WTC11 (cell line): ENCODE data around the gene LTBP1. TPM values are rescaled to one million over a fixed set of nuclear protein-coding genes. Genes with fewer than 3 reads are reported as not detected.

Experiments used
- ATAC-seq: fragments of 200-7000 bp; cut with Tn5 transposase; 2 replicates; pipeline ENCODE4 v1.10.0; 2021; ENCODE audit warnings: mild to moderate bottlenecking, moderate library complexity
- CTCF ChIA-PET: fragments of 300-600 bp; sonication (Branson Sonifier 250); formaldehyde crosslinking; loops from one replicate; lab custom pipeline; 2021; ENCODE audit warnings: antibody characterized with exemption; lab: Charles Lee
- POLR2A ChIA-PET: fragments of 350-600 bp; sonication (Branson Sonifier 250); formaldehyde crosslinking; loops from one replicate; lab custom pipeline; 2021; ENCODE audit warnings: antibody characterized with exemption; lab: Charles Lee
- DNase-seq: peaks from one replicate; pipeline ENCODE4 v3.0.0; 2021; ENCODE audit warnings: low spot score
- H3K27ac Mint-ChIP-seq: 2 replicates; pipeline ENCODE4 v1.8.0; 2021; ENCODE audit warnings: mixed read lengths
- H3K27me3 Mint-ChIP-seq: 2 replicates; pipeline ENCODE4 v1.8.0; 2021; ENCODE audit warnings: low read depth, mild to moderate bottlenecking, moderate library complexity, mixed read lengths
- H3K36me3 Mint-ChIP-seq: 2 replicates; pipeline ENCODE4 v1.8.0; 2021; ENCODE audit warnings: mixed read lengths
- H3K4me1 Mint-ChIP-seq: 2 replicates; pipeline ENCODE4 v1.8.0; 2022; ENCODE audit warnings: mixed read lengths
- H3K4me3 Mint-ChIP-seq: 2 replicates; pipeline ENCODE4 v1.8.0; 2021; ENCODE audit warnings: mild to moderate bottlenecking, moderate library complexity, mixed read lengths
- H3K9me3 Mint-ChIP-seq: 2 replicates; pipeline ENCODE4 v1.8.0; 2021; ENCODE audit warnings: mixed read lengths
- ATF2 ChIP-seq: sonication (generic); formaldehyde crosslinking; IDR thresholded peaks from 2 replicates; pipeline ENCODE4 v1.8.1; 2022; ENCODE audit warnings: low read depth, missing genetic modification reagents, borderline replicate concordance
- ATF6 ChIP-seq: sonication (generic); formaldehyde crosslinking; IDR thresholded peaks from 2 replicates; pipeline ENCODE4 v1.8.1; 2023; ENCODE audit warnings: mild to moderate bottlenecking, missing genetic modification reagents
- CDX4 ChIP-seq: fragments of 250-450 bp; sonication (Bioruptor Pico); IDR thresholded peaks from 2 replicates; pipeline ENCODE4 v1.9.0; 2021; ENCODE audit warnings: moderate library complexity, mild to moderate bottlenecking, inconsistent platforms, borderline replicate concordance
- FOXJ3 ChIP-seq: sonication (generic); formaldehyde crosslinking; IDR thresholded peaks from 2 replicates; pipeline ENCODE4 v1.9.0; 2021; ENCODE audit warnings: missing genetic modification reagents, mild to moderate bottlenecking, borderline replicate concordance
- FOXK1 ChIP-seq: sonication (generic); formaldehyde crosslinking; IDR thresholded peaks from 2 replicates; pipeline ENCODE4 v1.8.0; 2022; ENCODE audit warnings: mild to moderate bottlenecking, moderate library complexity, missing genetic modification reagents
- GTF2I ChIP-seq: fragments of 250-450 bp; sonication (Bioruptor Pico); conservative IDR thresholded peaks from 2 replicates; pipeline ENCODE4 v1.4.0; 2021; ENCODE audit warnings: mild to moderate bottlenecking
- JUN ChIP-seq: sonication (generic); formaldehyde crosslinking; IDR thresholded peaks from 2 replicates; pipeline ENCODE4 v1.8.0; 2023; ENCODE audit warnings: mild to moderate bottlenecking, missing genetic modification reagents
- MLX ChIP-seq: sonication (generic); formaldehyde crosslinking; IDR thresholded peaks from 2 replicates; pipeline ENCODE4 v1.8.1; 2023; ENCODE audit warnings: mild to moderate bottlenecking, missing genetic modification reagents, moderate library complexity
- MXD4 ChIP-seq: fragments of 250-450 bp; sonication (Bioruptor Pico); IDR thresholded peaks from 2 replicates; pipeline ENCODE4 v1.8.0; 2021; ENCODE audit warnings: mild to moderate bottlenecking, moderate library complexity, borderline replicate concordance
- NFATC4 ChIP-seq: fragments of 250-450 bp; sonication (Bioruptor Pico); IDR thresholded peaks from 2 replicates; pipeline ENCODE4 v1.9.0; 2021; ENCODE audit warnings: mild to moderate bottlenecking
- RORB ChIP-seq: fragments of 250-450 bp; sonication (Bioruptor Pico); IDR thresholded peaks from 2 replicates; pipeline ENCODE4 v1.9.0; 2021; ENCODE audit warnings: mild to moderate bottlenecking
- SOX15 ChIP-seq: fragments of 250-450 bp; sonication (Bioruptor Pico); IDR thresholded peaks from 2 replicates; pipeline ENCODE4 v1.9.0; 2021; ENCODE audit warnings: mild to moderate bottlenecking
- SP1 ChIP-seq: sonication (generic); formaldehyde crosslinking; conservative IDR thresholded peaks from 2 replicates; pipeline ENCODE4 v1.8.1; 2022; ENCODE audit warnings: missing genetic modification reagents
- TCF7 ChIP-seq: sonication (generic); formaldehyde crosslinking; IDR thresholded peaks from 2 replicates; pipeline ENCODE4 v1.8.0; 2022; ENCODE audit warnings: mild to moderate bottlenecking, low read depth, missing genetic modification reagents, moderate library complexity
- TEAD4 ChIP-seq: sonication (generic); formaldehyde crosslinking; IDR thresholded peaks from 2 replicates; pipeline ENCODE4 v1.8.0; 2022; ENCODE audit warnings: mild to moderate bottlenecking, missing genetic modification reagents
- TP53 ChIP-seq: sonication (generic); formaldehyde crosslinking; IDR thresholded peaks from 2 replicates; pipeline ENCODE4 v1.8.1; 2023; ENCODE audit warnings: mild to moderate bottlenecking, missing genetic modification reagents
- ZNF121 ChIP-seq: sonication (generic); formaldehyde crosslinking; IDR thresholded peaks from 2 replicates; pipeline ENCODE4 v1.8.0; 2023; ENCODE audit warnings: missing genetic modification reagents
- ZNF281 ChIP-seq: sonication (generic); formaldehyde crosslinking; IDR thresholded peaks from 2 replicates; pipeline ENCODE4 v1.8.0; 2023; ENCODE audit warnings: mild to moderate bottlenecking, missing genetic modification reagents
- ZNF423 ChIP-seq: fragments of 250-450 bp; sonication (Bioruptor Pico); IDR thresholded peaks from 2 replicates; pipeline ENCODE4 v2.1.2; 2022; ENCODE audit warnings: mild to moderate bottlenecking, moderate library complexity
- ZNF512 ChIP-seq: sonication (generic); formaldehyde crosslinking; IDR thresholded peaks from 2 replicates; pipeline ENCODE4 v1.8.1; 2022; ENCODE audit warnings: missing genetic modification reagents, borderline replicate concordance
- ZNF671 ChIP-seq: fragments of 250-450 bp; sonication (Bioruptor Pico); IDR thresholded peaks from 2 replicates; pipeline ENCODE4 v1.8.0; 2021; ENCODE audit warnings: mild to moderate bottlenecking
- total RNA-seq: library from RNA; stranded (reverse); gene quantifications from 3 replicates; pipeline ENCODE4 v1.2.3, GENCODE V29; 2021

LTBP1 gene
- total RNA-seq, 1 experiment from 2014 or later, result 33.6 TPM

GRCh38 chr2:33363325-33364298 is 416.9 kb downstream of the LTBP1 start:
- Mint-ChIP-seq H3K4me3 (no peak overlapping the region), H3K27ac (no peak overlapping the region), H3K9me3 (no peaks in the 10 kb centered on the region), H3K36me3 (no peaks in the 10 kb centered on the region), H3K4me1 (peaks cover 8% of the 10 kb centered on the region), H3K27me3 (no peaks in the 10 kb centered on the region)
- DNase-seq (no peak), ATAC-seq (no peak)
- ChIA-PET POLR2A (no interaction called here), CTCF (no interaction called here)
- TF ChIP-seq MXD4 (no peak), MLX (no peak), ZNF121 (no peak), ZNF512 (CRISPR knock-in tag) (no peak), NFATC4 (CRISPR knock-in tag) (no peak), GTF2I (CRISPR knock-in tag) (no peak), CDX4 (CRISPR knock-in tag) (no peak), TEAD4 (no peak), FOXJ3 (CRISPR knock-in tag) (no peak), ZNF671 (CRISPR knock-in tag) (no peak), ATF6 (CRISPR knock-in tag) (no peak), FOXK1 (CRISPR knock-in tag) (no peak)
- TF ChIP-seq, all 79 proteins: peak for 0

GRCh38 chr2:33365264-33365970 is 418.7 kb downstream of the LTBP1 start:
- ATAC-seq (no peak), DNase-seq (no peak)
- Mint-ChIP-seq H3K4me3 (no peak overlapping the region), H3K27me3 (no peaks in the 10 kb centered on the region), H3K9me3 (no peaks in the 10 kb centered on the region), H3K36me3 (no peaks in the 10 kb centered on the region), H3K4me1 (peaks cover 16% of the 10 kb centered on the region), H3K27ac (no peak overlapping the region)
- ChIA-PET POLR2A (no interaction called here), CTCF (interaction anchor here (1.2 kb wide), 1 partner anchor 13 kb away, joined by 3 read pairs; no protein-coding TSS in a partner anchor)
- TF ChIP-seq ZNF281 (CRISPR knock-in tag), result no peak
- TF ChIP-seq ATF6 (CRISPR knock-in tag), result no peak
- TF ChIP-seq RORB (CRISPR knock-in tag), result no peak
- no peak for TF ChIP-seq ATF2 (CRISPR knock-in tag)
- TF ChIP-seq SOX15 (CRISPR knock-in tag), result no peak
- TF ChIP-seq SP1 (CRISPR knock-in tag), result no peak
- TF ChIP-seq TP53 (CRISPR knock-in tag), result no peak
- no peak for TF ChIP-seq GTF2I (CRISPR knock-in tag)
- no peak for TF ChIP-seq JUN (CRISPR knock-in tag)
- no peak for TF ChIP-seq ZNF423
- no peak for TF ChIP-seq TCF7
